Cardiac atrium fibroblast (primary cell): ENCODE measurements around the gene HEPN1. TPM values are rescaled to one million over a fixed set of nuclear protein-coding genes. Genes with fewer than 3 reads are reported as not detected.

Source experiments
- total RNA-seq: library from RNA; depleted of rRNA; stranded (reverse); fragments of >200 nt; gene quantifications from 2 replicates; pipeline ENCODE4 v1.2.3, GENCODE V29; 2015

Gene HEPN1
- not detected in 2 replicates for total RNA-seq

DNA sequence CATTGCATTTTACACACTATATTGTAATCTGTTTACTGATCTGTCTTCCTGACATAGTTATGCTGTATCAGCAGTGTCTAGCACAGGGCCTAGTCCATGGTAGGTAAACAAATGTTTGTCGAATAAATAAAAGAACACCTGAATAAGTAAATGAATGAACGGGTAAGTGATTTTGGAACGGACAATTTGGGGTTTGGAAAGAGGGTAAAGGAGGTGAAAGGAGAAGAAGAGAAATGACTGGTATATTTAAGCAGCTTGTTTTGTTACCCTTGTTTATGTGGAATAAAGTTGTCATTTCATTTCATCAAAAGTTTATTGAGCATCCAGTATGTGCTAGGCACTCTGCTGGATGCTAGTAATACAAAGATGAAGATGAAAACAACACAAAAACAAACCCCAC lies at the start of gene HEPN1:
Gene HEPN1, plus strand, starts transcription at position 301 of the 400 bp plus-strand sequence.

DNA sequence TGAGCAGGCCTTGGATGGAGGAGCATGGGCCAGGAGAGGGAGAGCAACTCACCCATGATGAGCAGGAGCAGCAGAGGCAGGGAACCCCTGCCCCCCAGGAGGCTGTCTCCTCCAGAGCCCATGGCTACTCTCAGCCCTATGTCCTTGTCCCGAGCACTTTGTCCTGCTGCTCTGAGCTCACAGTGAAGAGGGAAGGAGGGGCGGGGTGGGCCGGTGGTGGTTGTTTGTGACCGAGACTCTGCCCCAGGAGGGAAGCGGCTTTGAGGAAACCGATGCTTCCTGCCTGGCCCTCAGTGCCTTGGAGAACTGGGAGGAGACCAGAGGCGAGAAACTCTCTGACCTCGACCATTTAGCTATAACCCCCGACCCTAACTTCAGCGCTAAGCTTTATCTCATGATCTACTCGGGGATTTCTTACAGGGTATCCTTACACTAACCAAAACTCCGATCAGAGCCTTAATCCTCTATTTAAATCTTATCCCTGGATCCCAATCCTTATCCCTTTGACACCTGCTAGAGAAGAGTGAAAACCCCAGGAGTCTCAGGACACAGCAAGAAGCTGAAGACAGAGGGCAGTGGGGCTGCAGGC lies 21.3 kb upstream of the HEPN1 start, which contains the start of gene ROBO4:
Gene ROBO4, minus strand, starts transcription at position 192 of the 589 bp plus-strand sequence. Its CDS starts 70 bp downstream, at position 122.

DNA sequence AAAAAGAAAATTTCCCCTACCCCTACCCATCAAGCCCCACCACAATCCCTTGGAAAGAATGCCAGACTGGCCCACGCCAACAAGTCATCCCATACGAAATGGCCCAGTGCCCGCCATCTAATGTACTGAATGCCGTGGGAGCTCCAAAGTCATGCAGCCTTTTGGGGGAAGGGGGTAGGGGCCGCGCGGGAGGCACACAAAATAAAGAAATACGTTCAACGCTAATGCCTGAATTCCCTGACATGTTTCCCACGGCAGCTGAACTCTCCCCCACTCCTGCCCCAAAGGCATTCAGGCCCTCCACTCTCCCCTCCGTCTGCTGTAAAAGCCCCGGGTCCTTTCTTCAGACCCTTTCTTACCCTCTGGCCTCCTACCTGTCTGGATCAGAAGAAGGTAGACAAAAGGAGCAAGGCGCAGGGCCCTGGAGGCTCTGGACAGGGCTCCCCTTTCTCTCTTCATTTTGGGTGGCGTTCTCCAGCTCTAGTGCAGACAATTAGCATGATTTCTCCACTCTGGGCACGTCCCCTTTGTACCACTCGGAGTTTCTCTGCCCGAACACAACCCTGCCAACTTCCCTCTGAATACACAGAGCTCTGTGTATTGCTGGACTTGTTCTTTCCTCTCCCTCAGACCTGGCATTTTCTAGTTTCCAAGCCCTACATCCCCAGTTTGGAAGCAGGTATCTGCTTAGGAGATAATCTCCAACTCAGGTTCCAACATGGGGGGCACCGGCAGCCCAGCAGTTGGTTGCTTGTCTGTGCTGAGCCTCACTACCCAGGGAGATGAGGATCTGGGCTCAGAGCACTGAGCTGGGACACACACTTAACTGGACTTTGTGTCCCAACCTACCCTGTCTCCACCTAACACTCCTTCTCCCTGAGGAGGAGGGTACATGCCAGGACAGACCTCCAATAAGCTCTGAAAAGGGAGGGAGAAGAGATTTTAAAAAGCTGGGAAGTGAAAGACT lies 16.8 kb downstream of the HEPN1 start, which contains the start of gene HEPACAM:
Gene HEPACAM, minus strand, starts transcription at position 500 of the 967 bp plus-strand sequence. Its CDS starts 41 bp downstream, at position 459.

DNA sequence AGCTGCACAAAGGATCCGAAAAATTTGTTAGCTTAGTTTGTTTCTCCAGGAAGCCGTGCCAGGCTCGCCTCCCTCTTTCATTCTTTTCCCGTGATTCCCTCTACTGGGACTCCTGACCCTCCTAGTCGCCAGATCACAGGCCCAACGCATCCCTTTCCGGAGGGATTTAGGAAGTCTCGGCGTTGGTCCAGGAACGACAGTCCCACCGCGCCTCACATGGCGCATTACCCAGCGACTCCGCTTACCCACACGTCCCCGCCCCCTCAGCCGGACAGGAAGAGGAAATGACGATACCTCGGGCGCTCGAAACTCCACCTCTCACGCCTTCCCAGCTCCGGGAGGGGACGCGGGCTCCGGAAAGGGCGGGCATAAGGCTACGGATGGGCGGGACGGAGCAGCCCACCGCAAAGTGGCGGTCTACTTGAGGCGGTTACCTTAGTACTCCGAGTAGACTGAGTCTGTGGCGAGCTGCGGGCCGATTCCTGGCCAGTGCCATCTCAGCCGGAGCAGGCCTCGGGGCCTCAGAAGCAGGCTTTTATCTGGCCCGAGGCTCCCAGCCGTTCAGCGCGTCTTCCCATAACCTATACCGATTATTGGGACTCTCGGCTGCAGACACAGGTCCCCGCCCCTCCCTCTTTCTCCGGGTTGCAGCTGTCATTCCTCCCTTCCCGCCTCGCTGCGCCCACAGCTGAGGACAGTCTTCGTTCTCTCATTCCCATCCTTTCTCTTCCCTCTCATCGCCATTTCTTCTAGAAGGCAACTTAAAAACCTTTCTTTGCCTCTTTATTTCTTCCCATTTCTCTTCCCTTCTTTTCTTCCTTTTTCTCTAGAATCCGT lies 34.9 kb downstream of the HEPN1 start, which contains the start of gene CCDC15:
Gene CCDC15, plus strand, starts transcription at position 450 of the 837 bp plus-strand sequence. CDS start 531 bp downstream, outside the sequence.

Other genes starting within 250 kb of the HEPN1 start
- gene SIAE, start 245.5 kb upstream of the HEPN1 start, total RNA-seq = 19.5 and 23.2 TPM in 2 replicates
- 4.9 and 6.3 TPM in 2 replicates for gene SPA17, start 245.3 kb upstream of the HEPN1 start, total RNA-seq
- 0.16 and 0.36 TPM in 2 replicates for gene NRGN, start 179.3 kb upstream of the HEPN1 start, total RNA-seq
- not detected in 2 replicates for gene VSIG2, start 167.0 kb upstream of the HEPN1 start, total RNA-seq
- gene ESAM, start 157.0 kb upstream of the HEPN1 start, total RNA-seq = 2.2 and 15.2 TPM in 2 replicates
- gene MSANTD2, start 118.8 kb upstream of the HEPN1 start, total RNA-seq = 5.8 and 19.1 TPM in 2 replicates
- gene ROBO3, start 53.8 kb upstream of the HEPN1 start, total RNA-seq = 16.0 and 36.5 TPM in 2 replicates
- 25.6 and 32.9 TPM in 2 replicates for gene ROBO4, start 21.4 kb upstream of the HEPN1 start, total RNA-seq
- not detected in 2 replicates for gene HEPACAM, start 16.8 kb downstream of the HEPN1 start, total RNA-seq
- 0.97 and 3.1 TPM in 2 replicates for gene CCDC15, start 35.0 kb downstream of the HEPN1 start, total RNA-seq
- gene SLC37A2, start 144.1 kb downstream of the HEPN1 start, total RNA-seq = 0.16 and 0.18 TPM in 2 replicates
- 26.7 and 29.8 TPM in 2 replicates for gene TMEM218, start 192.4 kb downstream of the HEPN1 start, total RNA-seq
- gene PKNOX2, start 245.5 kb downstream of the HEPN1 start, total RNA-seq = 2.5 and 4.7 TPM in 2 replicates